Prostate gland (tissue), 2 donors: ENCODE results near the gene SEH1L. TPM values are rescaled to one million over a fixed set of nuclear protein-coding genes. Genes with fewer than 3 reads are reported as not detected.
"Not testable (repeated sequence)": the region's sequence is repeated elsewhere in the genome, so short reads cannot be mapped to it uniquely, and the experiment has no call there.

Experiments used
- DNase-seq: peaks from one replicate; pipeline ENCODE4 v3.0.0-alpha.2; 2019; ENCODE audit warnings: low spot score
- H3K27ac ChIP-seq, 2 donors: fragments of 200-600 bp; sonication (generic); 2 replicates each; pipeline ENCODE4 v1.5.1; 2017 to 2019
- H3K27me3 ChIP-seq: fragments of 200-600 bp; sonication (generic); replicated peaks from 2 replicates; pipeline ENCODE4 v1.5.1; 2019; ENCODE audit not compliant: insufficient read depth
- H3K36me3 ChIP-seq, 2 donors: fragments of 200-600 bp; sonication (generic); 1 replicate in 1 of 2; 2 replicates in 1 of 2; pipeline versions ENCODE4 v1.5.1 to v1.8.1; 2017 to 2019
- H3K4me1 ChIP-seq: fragments of 200-600 bp; sonication (generic); replicated peaks from 2 replicates; pipeline ENCODE4 v1.5.1; 2019
- H3K4me3 ChIP-seq, 2 donors: fragments of 200-600 bp; sonication (generic); 2 replicates each; pipeline ENCODE4 v1.5.1; 2017 to 2019
- H3K9me3 ChIP-seq: fragments of 200-600 bp; sonication (generic); 2 replicates; pipeline ENCODE4 v1.5.1; 2017
- CTCF ChIP-seq, 4 experiments: fragments of 200-600 bp in 2 of 4; fragments of 450-650 bp in 2 of 4; sonication (generic) in 2 of 4; IDR thresholded peaks; 1 replicate in 3 of 4; 2 replicates in 1 of 4; pipeline ENCODE4 v1.5.1; 2016 to 2019; ENCODE audit warnings: antibody characterized with exemption in 4 of 4, mild to moderate bottlenecking in 2 of 4, moderate library complexity in 2 of 4
- POLR2A ChIP-seq: fragments of 450-650 bp; IDR thresholded peaks from one replicate; pipeline ENCODE4 v1.6.1; 2016; ENCODE audit warnings: antibody characterized with exemption, mild to moderate bottlenecking
- POLR2AphosphoS5 ChIP-seq: sonication (generic); formaldehyde crosslinking; IDR thresholded peaks from one replicate; pipeline ENCODE4 v1.6.1; 2017; ENCODE audit warnings: antibody characterized with exemption
- WGBS: methylation state at CpG from one replicate; pipeline ENCODE4 v1.1.5; 2018; 5-methylcytosine and 5-hydroxymethylcytosine counted together
- intact Hi-C: fragments of 100-400 bp; cut with DNase I; formaldehyde crosslinking; loops from one replicate; pipeline ENCODE4 v1.14.2; 2022
- total RNA-seq, 2 donors: library from RNA; depleted of rRNA; stranded (reverse); fragments of >200 nt; gene quantifications; one replicate each; pipeline ENCODE4 v1.1.0, GENCODE V29; 2016

The SEH1L gene
- total RNA-seq, 2 donors from 2014 or later, result 35.9 to 46.6 TPM

- no peaks in the 10 kb centered on the region for H3K4me1 ChIP-seq
- no peak overlapping the region for H3K27ac ChIP-seq
- TF ChIP-seq CTCF (IDR thresholded peaks at IDR 0.05) (no peak), POLR2AphosphoS5 (no peak), POLR2A (no peak)
- intact Hi-C loops, result no loop called here
- no peaks in the 10 kb centered on the region for H3K27me3 ChIP-seq
- no peaks in the 10 kb centered on the region for H3K36me3 ChIP-seq
- DNase-seq, result no peak
- H3K9me3 ChIP-seq, result no peaks in the 10 kb centered on the region
- WGBS, result 83% methylated on average over 1 of the region's 1 CpG
- no peak overlapping the region for H3K4me3 ChIP-seq
Observed at GRCh38 chr18:12963069-12963468, 15.3 kb downstream of the SEH1L start.

- 80% methylated on average over 4 of the region's 4 CpGs for WGBS
Observed at GRCh38 chr18:12968115-12968514, 20.3 kb downstream of the SEH1L start.

GRCh38 chr18:12968619-12969018, 20.8 kb downstream of the SEH1L start:
- Histone ChIP-seq H3K4me1 (no peaks in the 10 kb centered on the region), H3K4me3 (no peak overlapping the region), H3K27ac (no peak overlapping the region), H3K9me3 (no peaks in the 10 kb centered on the region), H3K36me3 (no peaks in the 10 kb centered on the region), H3K27me3 (no peaks in the 10 kb centered on the region)
- intact Hi-C loops, result no loop called here
- WGBS, result 89% methylated on average over 6 of the region's 6 CpGs
- TF ChIP-seq POLR2AphosphoS5 (no peak), CTCF (IDR thresholded peaks at IDR 0.05) (no peak), POLR2A (no peak)
- no peak for DNase-seq

More at GRCh38 chr18:12968115-12968514, 20.3 kb downstream of the SEH1L start:
- Histone ChIP-seq H3K27ac (no peak overlapping the region), H3K4me1 (no peaks in the 10 kb centered on the region), H3K36me3 (no peaks in the 10 kb centered on the region), H3K4me3 (no peak overlapping the region), H3K9me3 (no peaks in the 10 kb centered on the region), H3K27me3 (no peaks in the 10 kb centered on the region)
- DNase-seq, result no peak
- intact Hi-C loops, result no loop called here
- TF ChIP-seq POLR2A (no peak), POLR2AphosphoS5 (no peak), CTCF (IDR thresholded peaks at IDR 0.05) (no peak)

GRCh38 chr18:12973562-12974213, 25.9 kb downstream of the SEH1L start:
- Histone ChIP-seq H3K27ac (no peak overlapping the region), H3K36me3 (peaks cover 3 to 8% of the 10 kb centered on the region in 2 donors), H3K4me1 (no peaks in the 10 kb centered on the region), H3K9me3 (no peaks in the 10 kb centered on the region), H3K27me3 (no peaks in the 10 kb centered on the region), H3K4me3 (no peak overlapping the region)
- TF ChIP-seq POLR2AphosphoS5, result no peak
- 84% methylated on average over 4 of the region's 4 CpGs for WGBS
- intact Hi-C loops, result no loop called here
- DNase-seq, result no peak

- H3K36me3 ChIP-seq, result peaks cover 3 to 8% of the 10 kb centered on the region in 2 donors
- intact Hi-C loops, result no loop called here
Observed at GRCh38 chr18:12975488-12975887, 27.7 kb downstream of the SEH1L start.

GRCh38 chr18:12976305-12976704, 28.5 kb downstream of the SEH1L start:
- intact Hi-C loops, result no loop called here
- 86% methylated on average over 12 of the region's 12 CpGs for WGBS
- no peak for DNase-seq
- H3K4me3 ChIP-seq, result no peak overlapping the region
- peaks cover 3 to 8% of the 10 kb centered on the region in 2 donors for H3K36me3 ChIP-seq
- H3K9me3 ChIP-seq, result no peaks in the 10 kb centered on the region
- no peak overlapping the region for H3K27ac ChIP-seq
- no peaks in the 10 kb centered on the region for H3K27me3 ChIP-seq
- TF ChIP-seq POLR2A (no peak), CTCF (IDR thresholded peaks at IDR 0.05) (no peak), POLR2AphosphoS5 (no peak)
- no peaks in the 10 kb centered on the region for H3K4me1 ChIP-seq

More at GRCh38 chr18:12975488-12975887, 27.7 kb downstream of the SEH1L start:
- Histone ChIP-seq H3K9me3 (no peaks in the 10 kb centered on the region), H3K27ac (no peak overlapping the region), H3K4me1 (no peaks in the 10 kb centered on the region), H3K4me3 (no peak overlapping the region), H3K27me3 (no peaks in the 10 kb centered on the region)
- no peak for DNase-seq
- no peak for TF ChIP-seq POLR2AphosphoS5
- TF ChIP-seq POLR2A, result no peak
- WGBS, result 97% methylated on average over 6 of the region's 6 CpGs

GRCh38 chr18:12980065-12980464, 32.3 kb downstream of the SEH1L start:
- H3K36me3 ChIP-seq, H3K27me3 ChIP-seq, H3K4me1 ChIP-seq, H3K4me3 ChIP-seq, intact Hi-C loops, DNase-seq, H3K9me3 ChIP-seq, H3K27ac ChIP-seq: not testable (repeated sequence)
- WGBS, result no CpG with 5 or more reads among the region's 34 CpGs
